ENCODE measurements around the gene COLGALT1.

- no peak for TF ChIP-seq DPF2 (IDR thresholded peaks at IDR 0.05)
- TF ChIP-seq NCOA2 (IDR thresholded peaks at IDR 0.05; ENCODE audit: partially characterized antibody in 2 of 2), result no peak
- TF ChIP-seq SRF (CRISPR knock-in tag; IDR thresholded peaks at IDR 0.05), result no peak
- no peak for TF ChIP-seq NFE2 (IDR thresholded peaks at IDR 0.05; ENCODE audit: low read depth)
- no peak for TF ChIP-seq JUNB (CRISPR knock-in tag; conservative IDR thresholded peaks at IDR 0.05)
- no peak for TF ChIP-seq E2F4 (CRISPR knock-in tag; IDR thresholded peaks at IDR 0.05; ENCODE audit: low read depth)
- no peak for TF ChIP-seq E2F1 (CRISPR knock-in tag; IDR thresholded peaks at IDR 0.05)
These were observed 69.0 kb downstream of the COLGALT1 start for GRCh38 chr19:17624314-17624991.

All from K562 (cell line).